WTC11 (cell line): ENCODE results near the gene ZNF787. TPM values are rescaled to one million over a fixed set of nuclear protein-coding genes. Genes with fewer than 3 reads are reported as not detected.

Experiments used
- ATAC-seq: fragments of 200-7000 bp; cut with Tn5 transposase; 2 replicates; pipeline ENCODE4 v1.10.0; 2021; ENCODE audit warnings: mild to moderate bottlenecking, moderate library complexity
- CTCF ChIA-PET: fragments of 300-600 bp; sonication (Branson Sonifier 250); formaldehyde crosslinking; loops from one replicate; lab custom pipeline; 2021; ENCODE audit warnings: antibody characterized with exemption; lab: Charles Lee
- POLR2A ChIA-PET: fragments of 350-600 bp; sonication (Branson Sonifier 250); formaldehyde crosslinking; loops from one replicate; lab custom pipeline; 2021; ENCODE audit warnings: antibody characterized with exemption; lab: Charles Lee
- DNase-seq: peaks from one replicate; pipeline ENCODE4 v3.0.0; 2021; ENCODE audit warnings: low spot score
- H3K27ac Mint-ChIP-seq: 2 replicates; pipeline ENCODE4 v1.8.0; 2021; ENCODE audit warnings: mixed read lengths
- H3K27me3 Mint-ChIP-seq: 2 replicates; pipeline ENCODE4 v1.8.0; 2021; ENCODE audit warnings: low read depth, mild to moderate bottlenecking, moderate library complexity, mixed read lengths
- H3K36me3 Mint-ChIP-seq: 2 replicates; pipeline ENCODE4 v1.8.0; 2021; ENCODE audit warnings: mixed read lengths
- H3K4me1 Mint-ChIP-seq: 2 replicates; pipeline ENCODE4 v1.8.0; 2022; ENCODE audit warnings: mixed read lengths
- H3K4me3 Mint-ChIP-seq: 2 replicates; pipeline ENCODE4 v1.8.0; 2021; ENCODE audit warnings: mild to moderate bottlenecking, moderate library complexity, mixed read lengths
- H3K9me3 Mint-ChIP-seq: 2 replicates; pipeline ENCODE4 v1.8.0; 2021; ENCODE audit warnings: mixed read lengths
- ELF4 ChIP-seq: sonication (generic); formaldehyde crosslinking; IDR thresholded peaks from 2 replicates; pipeline ENCODE4 v1.8.1; 2022; ENCODE audit warnings: low read depth, mild to moderate bottlenecking, moderate library complexity, missing genetic modification reagents
- GTF2I ChIP-seq: fragments of 250-450 bp; sonication (Bioruptor Pico); conservative IDR thresholded peaks from 2 replicates; pipeline ENCODE4 v1.4.0; 2021; ENCODE audit warnings: mild to moderate bottlenecking
- JUN ChIP-seq: sonication (generic); formaldehyde crosslinking; IDR thresholded peaks from 2 replicates; pipeline ENCODE4 v1.8.0; 2023; ENCODE audit warnings: mild to moderate bottlenecking, missing genetic modification reagents
- NFATC4 ChIP-seq: fragments of 250-450 bp; sonication (Bioruptor Pico); IDR thresholded peaks from 2 replicates; pipeline ENCODE4 v1.9.0; 2021; ENCODE audit warnings: mild to moderate bottlenecking
- NFE2L1 ChIP-seq: sonication (generic); formaldehyde crosslinking; IDR thresholded peaks from 2 replicates; pipeline ENCODE4 v1.8.1; 2023; ENCODE audit warnings: missing genetic modification reagents
- NR2C2 ChIP-seq: sonication (generic); formaldehyde crosslinking; IDR thresholded peaks from 2 replicates; pipeline ENCODE4 v1.8.0; 2022; ENCODE audit warnings: mild to moderate bottlenecking, missing genetic modification reagents
- SOX15 ChIP-seq: fragments of 250-450 bp; sonication (Bioruptor Pico); IDR thresholded peaks from 2 replicates; pipeline ENCODE4 v1.9.0; 2021; ENCODE audit warnings: mild to moderate bottlenecking
- TEAD1 ChIP-seq: sonication (generic); formaldehyde crosslinking; IDR thresholded peaks from 2 replicates; pipeline ENCODE4 v1.8.0; 2022; ENCODE audit warnings: mild to moderate bottlenecking, missing genetic modification reagents
- ZNF121 ChIP-seq: sonication (generic); formaldehyde crosslinking; IDR thresholded peaks from 2 replicates; pipeline ENCODE4 v1.8.0; 2023; ENCODE audit warnings: missing genetic modification reagents
- ZNF263 ChIP-seq: sonication (generic); formaldehyde crosslinking; IDR thresholded peaks from 2 replicates; pipeline ENCODE4 v1.8.1; 2022; ENCODE audit warnings: low read depth, mild to moderate bottlenecking, moderate library complexity, missing genetic modification reagents
- total RNA-seq: library from RNA; stranded (reverse); gene quantifications from 3 replicates; pipeline ENCODE4 v1.2.3, GENCODE V29; 2021
- TF ChIP-seq, protein P1 (sequence below): sonication (generic); formaldehyde crosslinking; IDR thresholded peaks from 2 replicates; pipeline ENCODE4 v1.8.1; 2023; ENCODE audit warnings: mild to moderate bottlenecking, missing genetic modification reagents
- TF ChIP-seq, protein P2 (sequence below): sonication (generic); formaldehyde crosslinking; IDR thresholded peaks from 2 replicates; pipeline ENCODE4 v1.8.1; 2022; ENCODE audit warnings: low read depth, missing genetic modification reagents, borderline replicate concordance
- TF ChIP-seq, protein P3 (sequence below): fragments of 250-450 bp; sonication (Bioruptor Pico); IDR thresholded peaks from 2 replicates; pipeline ENCODE4 v1.9.0; 2021; ENCODE audit warnings: moderate library complexity, mild to moderate bottlenecking, inconsistent platforms, borderline replicate concordance
- TF ChIP-seq, protein P4 (sequence below): sonication (generic); formaldehyde crosslinking; IDR thresholded peaks from 2 replicates; pipeline ENCODE4 v1.8.0; 2023; ENCODE audit warnings: missing genetic modification reagents
- TF ChIP-seq, protein P5 (sequence below): sonication (generic); formaldehyde crosslinking; IDR thresholded peaks from 2 replicates; pipeline ENCODE4 v1.8.1; 2023; ENCODE audit warnings: mild to moderate bottlenecking, missing genetic modification reagents, borderline replicate concordance
- TF ChIP-seq, protein P6 (sequence below): sonication (generic); formaldehyde crosslinking; IDR thresholded peaks from 2 replicates; pipeline ENCODE4 v1.8.1; 2023; ENCODE audit warnings: mild to moderate bottlenecking, moderate library complexity, missing genetic modification reagents

The ZNF787 gene
- total RNA-seq, 1 experiment from 2014 or later, result 62.9 TPM

DNA sequence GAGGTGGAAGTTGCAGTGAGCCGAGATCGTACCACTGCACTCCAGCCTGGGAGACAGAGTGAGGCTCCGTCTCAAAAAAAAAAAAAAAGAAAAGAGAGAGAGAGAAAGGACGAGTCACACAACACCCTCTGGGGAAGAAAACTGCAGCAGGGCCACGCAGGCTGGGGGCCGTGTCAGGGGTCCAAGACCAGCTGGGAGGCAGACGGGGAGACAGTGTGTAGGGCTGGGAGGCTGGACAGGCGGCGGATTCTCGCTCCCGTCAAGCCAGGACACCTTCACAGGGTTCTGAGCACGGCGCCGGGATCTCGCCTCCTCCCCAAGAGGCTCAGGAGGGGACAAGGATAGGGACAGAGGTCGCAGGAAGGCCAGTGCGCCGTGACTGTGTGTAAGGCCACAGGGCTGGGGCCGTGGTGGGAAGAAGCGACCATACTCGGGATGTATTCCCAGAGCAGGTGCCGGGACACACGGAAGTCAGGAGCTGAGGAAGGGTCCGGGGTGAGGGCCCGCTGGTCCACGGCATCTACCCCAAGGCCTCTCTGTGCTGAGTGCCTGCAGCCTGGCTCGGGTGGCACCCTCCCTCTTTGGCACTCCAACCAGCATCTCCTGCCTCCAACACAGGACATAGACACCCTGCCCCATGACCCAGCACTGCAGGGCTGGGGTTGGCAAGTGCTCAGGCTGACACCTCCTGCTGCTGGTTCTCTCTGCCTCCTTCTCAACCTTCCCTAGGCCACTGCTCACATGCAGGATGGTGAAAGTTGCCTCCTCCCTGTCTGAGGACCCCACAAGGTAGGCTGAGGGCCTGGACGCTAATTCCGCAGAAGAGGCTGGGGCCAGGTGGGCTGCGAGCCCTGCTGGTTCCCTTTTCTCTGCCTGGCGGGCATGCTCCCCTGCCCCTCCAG is 21.2 kb downstream of the ZNF787 start:
- no peak for DNase-seq
- ChIA-PET CTCF (interaction anchor here (1.2 kb wide), 1 partner anchor 34 kb away, joined by 3 read pairs; no protein-coding TSS in a partner anchor), POLR2A (no interaction called here)
- TF ChIP-seq ELF4 (no peak), NFATC4 (CRISPR knock-in tag) (no peak), TEAD1 (CRISPR knock-in tag) (no peak), ZNF121 (CRISPR knock-in tag) (no peak), SOX15 (CRISPR knock-in tag) (no peak), JUN (no peak), ZNF263 (CRISPR knock-in tag) (no peak), GTF2I (CRISPR knock-in tag) (no peak), NFE2L1 (CRISPR knock-in tag) (no peak), NR2C2 (CRISPR knock-in tag) (no peak)
- TF ChIP-seq, protein P1, sequence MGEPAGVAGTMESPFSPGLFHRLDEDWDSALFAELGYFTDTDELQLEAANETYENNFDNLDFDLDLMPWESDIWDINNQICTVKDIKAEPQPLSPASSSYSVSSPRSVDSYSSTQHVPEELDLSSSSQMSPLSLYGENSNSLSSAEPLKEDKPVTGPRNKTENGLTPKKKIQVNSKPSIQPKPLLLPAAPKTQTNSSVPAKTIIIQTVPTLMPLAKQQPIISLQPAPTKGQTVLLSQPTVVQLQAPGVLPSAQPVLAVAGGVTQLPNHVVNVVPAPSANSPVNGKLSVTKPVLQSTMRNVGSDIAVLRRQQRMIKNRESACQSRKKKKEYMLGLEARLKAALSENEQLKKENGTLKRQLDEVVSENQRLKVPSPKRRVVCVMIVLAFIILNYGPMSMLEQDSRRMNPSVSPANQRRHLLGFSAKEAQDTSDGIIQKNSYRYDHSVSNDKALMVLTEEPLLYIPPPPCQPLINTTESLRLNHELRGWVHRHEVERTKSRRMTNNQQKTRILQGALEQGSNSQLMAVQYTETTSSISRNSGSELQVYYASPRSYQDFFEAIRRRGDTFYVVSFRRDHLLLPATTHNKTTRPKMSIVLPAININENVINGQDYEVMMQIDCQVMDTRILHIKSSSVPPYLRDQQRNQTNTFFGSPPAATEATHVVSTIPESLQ (CRISPR knock-in tag), result no peak
- TF ChIP-seq, protein P2, sequence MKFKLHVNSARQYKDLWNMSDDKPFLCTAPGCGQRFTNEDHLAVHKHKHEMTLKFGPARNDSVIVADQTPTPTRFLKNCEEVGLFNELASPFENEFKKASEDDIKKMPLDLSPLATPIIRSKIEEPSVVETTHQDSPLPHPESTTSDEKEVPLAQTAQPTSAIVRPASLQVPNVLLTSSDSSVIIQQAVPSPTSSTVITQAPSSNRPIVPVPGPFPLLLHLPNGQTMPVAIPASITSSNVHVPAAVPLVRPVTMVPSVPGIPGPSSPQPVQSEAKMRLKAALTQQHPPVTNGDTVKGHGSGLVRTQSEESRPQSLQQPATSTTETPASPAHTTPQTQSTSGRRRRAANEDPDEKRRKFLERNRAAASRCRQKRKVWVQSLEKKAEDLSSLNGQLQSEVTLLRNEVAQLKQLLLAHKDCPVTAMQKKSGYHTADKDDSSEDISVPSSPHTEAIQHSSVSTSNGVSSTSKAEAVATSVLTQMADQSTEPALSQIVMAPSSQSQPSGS (CRISPR knock-in tag), result no peak
- TF ChIP-seq, protein P3, sequence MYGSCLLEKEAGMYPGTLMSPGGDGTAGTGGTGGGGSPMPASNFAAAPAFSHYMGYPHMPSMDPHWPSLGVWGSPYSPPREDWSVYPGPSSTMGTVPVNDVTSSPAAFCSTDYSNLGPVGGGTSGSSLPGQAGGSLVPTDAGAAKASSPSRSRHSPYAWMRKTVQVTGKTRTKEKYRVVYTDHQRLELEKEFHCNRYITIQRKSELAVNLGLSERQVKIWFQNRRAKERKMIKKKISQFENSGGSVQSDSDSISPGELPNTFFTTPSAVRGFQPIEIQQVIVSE (CRISPR knock-in tag), result no peak
- TF ChIP-seq, protein P4, sequence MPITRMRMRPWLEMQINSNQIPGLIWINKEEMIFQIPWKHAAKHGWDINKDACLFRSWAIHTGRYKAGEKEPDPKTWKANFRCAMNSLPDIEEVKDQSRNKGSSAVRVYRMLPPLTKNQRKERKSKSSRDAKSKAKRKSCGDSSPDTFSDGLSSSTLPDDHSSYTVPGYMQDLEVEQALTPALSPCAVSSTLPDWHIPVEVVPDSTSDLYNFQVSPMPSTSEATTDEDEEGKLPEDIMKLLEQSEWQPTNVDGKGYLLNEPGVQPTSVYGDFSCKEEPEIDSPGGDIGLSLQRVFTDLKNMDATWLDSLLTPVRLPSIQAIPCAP (CRISPR knock-in tag), result no peak
- TF ChIP-seq, protein P5, sequence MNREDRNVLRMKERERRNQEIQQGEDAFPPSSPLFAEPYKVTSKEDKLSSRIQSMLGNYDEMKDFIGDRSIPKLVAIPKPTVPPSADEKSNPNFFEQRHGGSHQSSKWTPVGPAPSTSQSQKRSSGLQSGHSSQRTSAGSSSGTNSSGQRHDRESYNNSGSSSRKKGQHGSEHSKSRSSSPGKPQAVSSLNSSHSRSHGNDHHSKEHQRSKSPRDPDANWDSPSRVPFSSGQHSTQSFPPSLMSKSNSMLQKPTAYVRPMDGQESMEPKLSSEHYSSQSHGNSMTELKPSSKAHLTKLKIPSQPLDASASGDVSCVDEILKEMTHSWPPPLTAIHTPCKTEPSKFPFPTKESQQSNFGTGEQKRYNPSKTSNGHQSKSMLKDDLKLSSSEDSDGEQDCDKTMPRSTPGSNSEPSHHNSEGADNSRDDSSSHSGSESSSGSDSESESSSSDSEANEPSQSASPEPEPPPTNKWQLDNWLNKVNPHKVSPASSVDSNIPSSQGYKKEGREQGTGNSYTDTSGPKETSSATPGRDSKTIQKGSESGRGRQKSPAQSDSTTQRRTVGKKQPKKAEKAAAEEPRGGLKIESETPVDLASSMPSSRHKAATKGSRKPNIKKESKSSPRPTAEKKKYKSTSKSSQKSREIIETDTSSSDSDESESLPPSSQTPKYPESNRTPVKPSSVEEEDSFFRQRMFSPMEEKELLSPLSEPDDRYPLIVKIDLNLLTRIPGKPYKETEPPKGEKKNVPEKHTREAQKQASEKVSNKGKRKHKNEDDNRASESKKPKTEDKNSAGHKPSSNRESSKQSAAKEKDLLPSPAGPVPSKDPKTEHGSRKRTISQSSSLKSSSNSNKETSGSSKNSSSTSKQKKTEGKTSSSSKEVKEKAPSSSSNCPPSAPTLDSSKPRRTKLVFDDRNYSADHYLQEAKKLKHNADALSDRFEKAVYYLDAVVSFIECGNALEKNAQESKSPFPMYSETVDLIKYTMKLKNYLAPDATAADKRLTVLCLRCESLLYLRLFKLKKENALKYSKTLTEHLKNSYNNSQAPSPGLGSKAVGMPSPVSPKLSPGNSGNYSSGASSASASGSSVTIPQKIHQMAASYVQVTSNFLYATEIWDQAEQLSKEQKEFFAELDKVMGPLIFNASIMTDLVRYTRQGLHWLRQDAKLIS (CRISPR knock-in tag), result no peak
- TF ChIP-seq, protein P6, sequence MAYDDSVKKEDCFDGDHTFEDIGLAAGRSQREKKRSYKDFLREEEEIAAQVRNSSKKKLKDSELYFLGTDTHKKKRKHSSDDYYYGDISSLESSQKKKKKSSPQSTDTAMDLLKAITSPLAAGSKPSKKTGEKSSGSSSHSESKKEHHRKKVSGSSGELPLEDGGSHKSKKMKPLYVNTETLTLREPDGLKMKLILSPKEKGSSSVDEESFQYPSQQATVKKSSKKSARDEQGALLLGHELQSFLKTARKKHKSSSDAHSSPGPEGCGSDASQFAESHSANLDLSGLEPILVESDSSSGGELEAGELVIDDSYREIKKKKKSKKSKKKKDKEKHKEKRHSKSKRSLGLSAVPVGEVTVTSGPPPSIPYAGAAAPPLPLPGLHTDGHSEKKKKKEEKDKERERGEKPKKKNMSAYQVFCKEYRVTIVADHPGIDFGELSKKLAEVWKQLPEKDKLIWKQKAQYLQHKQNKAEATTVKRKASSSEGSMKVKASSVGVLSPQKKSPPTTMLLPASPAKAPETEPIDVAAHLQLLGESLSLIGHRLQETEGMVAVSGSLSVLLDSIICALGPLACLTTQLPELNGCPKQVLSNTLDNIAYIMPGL, result no peak
- no peak for ATAC-seq
- no peak overlapping the region for H3K27ac Mint-ChIP-seq
- H3K4me3 Mint-ChIP-seq, result no peak overlapping the region
- H3K4me1 Mint-ChIP-seq, result 0 out of 2 replicates have a peak, but pooled peaks cover 3% of the 10 kb centered on the region
- no peaks in the 10 kb centered on the region for H3K27me3 Mint-ChIP-seq
- H3K9me3 Mint-ChIP-seq, result no peaks in the 10 kb centered on the region
- peaks cover 29% of the 10 kb centered on the region for H3K36me3 Mint-ChIP-seq
